ENCODE results near the gene USP5. TPM values are rescaled to one million over a fixed set of nuclear protein-coding genes. Genes with fewer than 3 reads are reported as not detected.

USP5 gene
- total and polyA plus RNA-seq, 8 donors = 20.9 to 69.4 (median 32.4) TPM

DNA sequence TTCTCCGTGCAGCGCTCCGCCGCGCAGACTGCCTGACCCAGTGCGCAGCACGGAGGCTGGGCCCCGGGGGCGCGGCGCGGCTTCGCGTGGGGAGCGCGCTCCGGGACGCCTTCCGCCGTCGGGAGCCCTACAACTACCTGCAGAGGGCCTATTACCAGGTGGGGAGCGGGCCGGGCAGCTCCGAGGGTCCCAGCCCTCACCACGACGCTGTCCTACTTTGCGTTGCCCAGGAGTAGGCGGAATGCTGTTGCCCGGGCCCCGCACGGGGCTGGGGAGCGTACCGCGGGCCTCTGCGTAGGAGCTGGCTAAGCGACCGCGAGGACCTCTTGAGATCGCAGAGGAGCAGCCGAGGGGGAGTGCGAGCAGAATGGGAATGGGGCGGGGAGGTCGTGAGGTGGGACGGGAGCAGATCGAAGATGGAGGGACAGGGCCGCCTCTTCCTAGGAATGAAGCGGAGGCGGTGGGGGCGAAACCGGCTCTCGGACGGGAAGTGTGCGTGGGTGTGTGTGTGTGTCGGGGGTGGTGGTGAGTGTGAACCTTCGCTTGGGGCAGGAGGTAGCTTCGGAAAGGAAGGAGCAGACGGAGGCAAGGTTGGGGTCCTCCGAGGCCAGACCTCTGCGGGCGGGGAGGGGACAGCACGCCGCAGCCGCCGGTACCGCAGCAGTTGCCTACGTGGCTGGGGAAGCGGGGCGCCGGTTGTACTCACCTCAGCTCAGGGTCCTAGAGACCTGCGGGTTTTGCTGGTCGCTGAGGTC, 23.0 kb upstream of the USP5 start:
- Histone ChIP-seq H3K4me3 (peak overlapping the region; percentile 76 to 91 (median 86)), H3K36me3 (peaks cover 0 to 32% (median 26%) of the 10 kb centered on the region in 4 donors), H3K4me1 (peaks cover 21 to 54% (median 37%) of the 10 kb centered on the region in 4 donors), H3K9me3 (no peaks in the 10 kb centered on the region), H3K27ac (peak overlapping the region; percentile 49 to 91 (median 78)), H3K27me3 (peaks cover 0 to 60% (median 11%) of the 10 kb centered on the region in 3 donors)
- DNase-seq = peak; percentile 56 to 89
- TF ChIP-seq POLR2AphosphoS5 (IDR thresholded peaks at IDR 0.05) (no peak), CTCF (IDR thresholded peaks at IDR 0.05) (no peak), EP300 (IDR thresholded peaks at IDR 0.05) (no peak), POLR2A (IDR thresholded peaks at IDR 0.05) (no peak)
- intact Hi-C loops (cut with DNase I; ENCODE audit: low total_unique reads) = loop anchor here (10.0 kb wide), 1 partner anchor 84 kb away; no protein-coding TSS in a partner anchor
- WGBS, 5 donors = 0 to 1% (median 1%) methylated on average over 31 to 71 of the region's 71 CpGs

DNA sequence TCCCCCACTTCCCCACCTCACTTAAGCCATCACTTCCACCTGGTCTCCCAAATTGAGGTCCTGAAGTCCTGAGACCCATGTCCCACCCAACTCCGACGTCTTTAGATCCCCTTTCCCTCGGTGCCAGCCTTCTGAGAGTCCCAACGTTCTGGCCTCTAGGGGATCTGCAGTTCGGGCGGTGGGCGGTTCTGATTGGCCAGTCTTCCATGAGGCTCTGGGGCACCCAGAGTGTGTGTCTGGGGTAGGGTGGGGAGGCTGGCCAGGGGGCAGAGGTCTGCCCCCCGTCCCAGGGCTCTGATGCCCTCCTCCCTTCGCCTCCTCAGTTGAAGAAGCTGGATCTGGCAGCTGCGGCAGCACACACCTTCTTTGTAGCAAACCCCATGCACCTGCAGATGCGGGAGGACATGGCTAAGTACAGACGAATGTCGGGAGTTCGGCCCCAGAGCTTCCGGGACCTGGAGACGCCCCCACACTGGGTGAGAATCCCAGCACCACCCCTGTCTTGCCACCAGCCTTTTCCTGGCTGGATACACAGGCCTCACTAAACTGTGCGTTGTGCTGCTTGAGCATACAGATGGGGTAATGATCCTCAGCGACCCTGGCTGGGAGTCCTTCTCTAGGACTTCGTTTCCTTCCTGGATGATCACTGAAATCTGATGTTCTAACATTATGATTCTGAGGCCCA, 22.3 kb upstream of the USP5 start:
- no peaks in the 10 kb centered on the region for H3K9me3 ChIP-seq
- H3K27me3 ChIP-seq = peaks cover 0 to 52% (median 8%) of the 10 kb centered on the region in 3 donors
- 23 to 44% (median 28%) methylated on average over 19 of the region's 19 CpGs for WGBS, 5 donors
- H3K27ac ChIP-seq = peak overlapping the region; percentile 49 to 91 (median 78)
- intact Hi-C loops (cut with DNase I; ENCODE audit: low total_unique reads) = loop anchor here (10.0 kb wide), 1 partner anchor 85 kb away; no protein-coding TSS in a partner anchor
- TF ChIP-seq POLR2AphosphoS5 (IDR thresholded peaks at IDR 0.05) (no peak), CTCF (IDR thresholded peaks at IDR 0.05) (peak in 1 of 7 experiments; percentile 8)
- H3K36me3 ChIP-seq = peaks cover 0 to 39% (median 33%) of the 10 kb centered on the region in 4 donors
- peak overlapping the region; percentile 76 to 91 (median 86) for H3K4me3 ChIP-seq
- no peak for DNase-seq
- H3K4me1 ChIP-seq = peaks cover 21 to 54% (median 37%) of the 10 kb centered on the region in 4 donors

GRCh38 chr12:6830286-6830890, 21.6 kb upstream of the USP5 start:
- intact Hi-C loops (cut with DNase I; ENCODE audit: low total_unique reads) = no loop called here
- Histone ChIP-seq H3K9me3 (no peaks in the 10 kb centered on the region), H3K36me3 (peaks cover 0 to 44% (median 36%) of the 10 kb centered on the region in 4 donors), H3K27ac (peak overlapping the region in 1 of 5 donors; percentile 91), H3K4me1 (peaks cover 18 to 48% (median 32%) of the 10 kb centered on the region in 4 donors), H3K27me3 (peaks cover 0 to 45% (median under 1%) of the 10 kb centered on the region in 3 donors), H3K4me3 (no peak overlapping the region)
- no peak for DNase-seq
- TF ChIP-seq EP300 (IDR thresholded peaks at IDR 0.05) (no peak), POLR2A (IDR thresholded peaks at IDR 0.05) (no peak), CTCF (IDR thresholded peaks at IDR 0.05) (no peak), POLR2AphosphoS5 (IDR thresholded peaks at IDR 0.05) (no peak)
- 76 to 91% (median 87%) methylated on average over 8 to 11 of the region's 11 CpGs for WGBS, 5 donors

DNA sequence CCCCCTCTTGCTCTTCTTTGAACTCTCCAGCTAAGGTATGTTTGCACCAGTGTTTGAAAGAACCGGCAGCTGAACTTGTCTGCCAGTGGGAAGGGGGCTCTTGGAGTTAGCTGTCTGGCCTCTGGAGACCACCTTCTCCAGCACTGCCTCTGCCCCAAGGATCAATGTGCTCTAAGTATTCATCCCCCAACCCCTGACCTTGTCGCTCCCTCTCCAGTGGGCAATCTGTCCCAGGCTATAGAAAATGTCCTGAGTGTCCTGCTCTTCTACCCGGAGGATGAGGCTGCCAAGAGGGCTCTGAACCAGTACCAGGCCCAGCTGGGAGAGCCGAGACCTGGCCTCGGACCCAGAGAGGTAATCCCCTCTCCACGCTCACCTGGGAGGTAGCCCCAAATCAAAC, 21.0 kb upstream of the USP5 start:
- Histone ChIP-seq H3K4me3 (no peak overlapping the region), H3K27ac (no peak overlapping the region), H3K9me3 (no peaks in the 10 kb centered on the region), H3K27me3 (peaks cover 0 to 39% (median 0%) of the 10 kb centered on the region in 3 donors), H3K4me1 (peaks cover 12 to 42% (median 29%) of the 10 kb centered on the region in 4 donors), H3K36me3 (peaks cover 0 to 44% (median 36%) of the 10 kb centered on the region in 4 donors)
- 88 to 98% (median 89%) methylated on average over 6 of the region's 6 CpGs for WGBS, 5 donors
- TF ChIP-seq POLR2A (IDR thresholded peaks at IDR 0.05) = no peak
- TF ChIP-seq CTCF (IDR thresholded peaks at IDR 0.05) = no peak
- TF ChIP-seq EP300 (IDR thresholded peaks at IDR 0.05) = no peak
- no peak for TF ChIP-seq POLR2AphosphoS5 (IDR thresholded peaks at IDR 0.05)
- intact Hi-C loops (cut with DNase I; ENCODE audit: low total_unique reads) = no loop called here
- no peak for DNase-seq

All from stomach (tissue), 9 donors.